HG03520 (cell line): ENCODE data around the gene MGAT4A.
"Not testable (repeated sequence)": the region's sequence is repeated elsewhere in the genome, so short reads cannot be mapped to it uniquely, and the experiment has no call there.

Experiments used
- ATAC-seq: cut with Tn5 transposase; IDR thresholded peaks from one replicate; pipeline ENCODE4 v1.9.1; 2021; ENCODE audit warnings: mild to moderate bottlenecking, moderate library complexity; ENCODE audit not compliant: unreplicated experiment

Gene MGAT4A

GRCh38 chr2:98759827-98760625, 29.1 kb upstream of the MGAT4A start:
- no peak for ATAC-seq

DNA sequence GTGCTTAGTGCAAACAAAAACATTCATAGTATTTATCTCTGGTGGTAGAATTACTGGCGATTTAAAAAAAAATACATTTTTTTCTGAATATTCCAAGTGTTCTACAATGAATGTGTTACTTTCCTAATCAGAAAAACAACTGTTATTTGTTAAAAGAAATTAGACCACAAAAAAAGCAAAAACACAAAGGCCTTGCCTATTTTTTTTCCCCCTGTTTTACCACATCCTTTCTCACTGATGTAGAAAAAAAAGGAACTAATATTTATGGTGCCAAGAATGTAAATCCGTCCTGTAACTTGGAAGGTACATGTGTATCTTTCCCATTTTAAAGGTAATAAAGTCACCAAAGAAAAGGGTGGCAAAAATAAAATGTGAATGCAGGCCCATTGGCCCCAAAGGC, 28.4 kb upstream of the MGAT4A start:
- no peak for ATAC-seq

DNA sequence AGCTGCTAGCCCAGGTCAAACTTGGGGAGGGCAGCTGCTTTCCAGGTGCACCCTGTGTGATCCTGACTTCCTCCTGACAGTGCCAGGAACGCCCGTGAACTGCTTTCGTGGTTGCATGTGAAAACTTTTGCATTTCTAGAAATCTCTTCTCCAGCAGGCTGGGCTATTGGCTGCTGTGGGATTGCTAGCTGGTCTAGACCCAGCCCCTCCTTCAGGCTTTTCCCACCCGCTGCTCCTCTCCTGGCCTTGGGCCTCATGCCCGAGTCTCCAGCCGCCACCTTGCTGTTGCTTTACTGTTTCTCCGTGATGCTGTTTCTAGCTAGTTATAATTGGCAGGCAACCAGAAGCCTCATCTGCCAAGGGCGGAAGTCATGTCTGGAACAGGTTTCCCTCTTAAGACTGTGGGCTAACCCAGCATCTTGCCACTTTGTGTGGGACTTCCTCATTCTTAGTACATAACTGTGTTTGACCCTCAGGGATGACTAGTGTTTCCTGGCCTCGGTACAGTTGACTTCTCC, 27.0 kb upstream of the MGAT4A start:
- ATAC-seq, result peak; percentile 72

DNA sequence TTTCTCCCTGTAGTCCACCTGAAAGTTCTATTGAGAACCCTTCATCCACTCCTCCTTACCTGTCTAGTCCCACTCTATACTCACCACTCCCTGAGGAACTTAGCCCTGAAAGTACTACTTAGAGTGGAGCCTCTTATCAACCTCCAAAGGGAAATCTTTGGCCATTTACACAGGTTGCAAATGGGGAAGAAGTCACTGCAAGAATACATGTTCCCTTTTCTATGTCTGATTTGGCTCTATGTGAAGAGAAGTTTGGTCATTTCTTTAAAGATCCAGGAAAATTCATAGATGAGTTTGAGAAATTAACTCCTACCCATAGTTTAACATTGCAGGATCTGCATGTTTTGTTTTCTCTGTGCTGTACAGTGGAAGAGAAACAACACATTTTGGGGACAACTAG, 22.9 kb upstream of the MGAT4A start:
- no peak for ATAC-seq

GRCh38 chr2:98752711-98753110, 21.8 kb upstream of the MGAT4A start:
- ATAC-seq, result not testable (repeated sequence)

- ATAC-seq, result no peak
Measured at GRCh38 chr2:98751748-98752147, 20.8 kb upstream of the MGAT4A start.

GRCh38 chr2:98750593-98751282, 19.8 kb upstream of the MGAT4A start:
- ATAC-seq, result no peak

DNA sequence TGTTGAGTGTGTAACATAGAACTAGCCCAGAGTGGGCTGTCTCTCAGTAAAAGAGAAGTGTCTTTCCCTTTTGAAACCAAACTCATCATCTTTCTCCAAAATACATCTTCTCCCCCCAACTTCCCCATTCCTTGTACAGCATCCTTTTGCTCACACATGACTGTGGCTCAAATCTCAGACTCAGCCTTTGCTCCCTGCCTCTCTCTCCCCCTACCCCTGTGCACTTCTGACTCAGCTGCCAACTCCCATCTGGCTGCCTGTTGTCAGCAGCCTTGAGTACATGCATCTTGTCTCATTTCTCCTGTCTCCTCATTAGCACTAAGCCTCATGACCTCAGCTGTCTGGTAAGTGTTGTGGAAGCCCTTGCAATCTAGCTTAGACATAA, 18.1 kb upstream of the MGAT4A start:
- no peak for ATAC-seq

- ATAC-seq, result no peak
Measured at GRCh38 chr2:98748292-98749065, 17.5 kb upstream of the MGAT4A start.

DNA sequence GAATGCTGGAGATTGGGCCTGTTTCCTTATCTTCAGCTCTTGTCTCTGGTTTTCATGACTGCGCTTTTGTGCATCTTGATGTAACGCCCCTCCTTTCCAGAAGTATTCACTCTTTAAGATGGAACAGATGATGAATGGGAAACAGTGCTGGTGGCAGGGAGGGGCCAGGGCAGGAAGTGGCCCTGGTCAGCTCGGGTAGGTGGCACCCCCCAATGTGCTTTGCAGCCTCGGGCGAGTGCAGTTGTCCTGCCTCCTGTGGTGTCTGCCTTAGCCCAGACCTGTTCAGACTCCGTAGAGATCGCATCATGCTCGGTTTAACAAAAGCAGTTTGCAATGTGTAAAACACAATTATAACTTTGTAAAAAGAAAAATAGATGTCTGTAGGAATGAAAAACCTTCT, 17.0 kb upstream of the MGAT4A start:
- ATAC-seq, result no peak

- no peak for ATAC-seq
Measured at GRCh38 chr2:98746426-98746825, 15.5 kb upstream of the MGAT4A start.

DNA sequence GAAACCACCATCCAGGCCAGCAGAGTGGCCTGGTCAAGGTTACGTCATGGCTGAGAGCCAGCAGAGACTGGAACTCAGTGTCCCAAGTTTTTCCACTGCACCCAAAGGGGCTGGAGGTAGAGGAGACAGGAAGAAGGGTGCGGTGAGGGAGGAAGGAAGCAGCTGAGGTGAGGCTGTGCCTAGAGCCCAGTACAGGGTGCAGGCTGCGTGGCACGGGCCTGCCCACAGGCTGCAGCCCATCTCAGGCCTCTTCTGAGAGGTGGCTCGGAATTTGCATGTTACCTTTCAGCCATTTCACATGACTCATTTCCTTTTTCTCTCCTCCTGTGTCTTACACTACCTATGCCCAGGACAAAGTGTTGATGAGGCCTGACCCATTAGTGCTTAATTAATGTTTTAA, 13.7 kb upstream of the MGAT4A start:
- no peak for ATAC-seq

- no peak for ATAC-seq
Measured at GRCh38 chr2:98743835-98744234, 12.9 kb upstream of the MGAT4A start.

DNA sequence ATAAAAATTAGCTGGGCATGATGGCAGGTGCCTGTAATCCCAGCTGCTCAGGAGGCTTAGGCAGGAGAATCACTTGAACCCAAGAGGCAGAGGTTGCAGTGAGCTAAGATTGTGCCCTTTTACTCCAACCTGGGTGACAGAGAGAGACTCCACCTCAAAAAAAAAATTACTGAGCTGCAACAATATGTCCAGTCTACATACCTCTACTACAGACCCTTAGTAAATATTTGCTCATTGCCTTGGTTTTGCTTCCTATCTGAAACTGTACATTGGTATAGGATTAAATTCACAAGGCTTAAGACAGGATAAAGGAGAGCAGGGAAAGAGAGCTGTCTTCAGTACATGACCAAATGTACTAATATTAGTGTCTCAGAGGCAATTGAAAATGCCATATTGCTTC, 8.1 kb upstream of the MGAT4A start:
- ATAC-seq, result no peak

GRCh38 chr2:98738304-98738703, 7.4 kb upstream of the MGAT4A start:
- no peak for ATAC-seq

GRCh38 chr2:98737848-98738247, 6.9 kb upstream of the MGAT4A start:
- no peak for ATAC-seq

DNA sequence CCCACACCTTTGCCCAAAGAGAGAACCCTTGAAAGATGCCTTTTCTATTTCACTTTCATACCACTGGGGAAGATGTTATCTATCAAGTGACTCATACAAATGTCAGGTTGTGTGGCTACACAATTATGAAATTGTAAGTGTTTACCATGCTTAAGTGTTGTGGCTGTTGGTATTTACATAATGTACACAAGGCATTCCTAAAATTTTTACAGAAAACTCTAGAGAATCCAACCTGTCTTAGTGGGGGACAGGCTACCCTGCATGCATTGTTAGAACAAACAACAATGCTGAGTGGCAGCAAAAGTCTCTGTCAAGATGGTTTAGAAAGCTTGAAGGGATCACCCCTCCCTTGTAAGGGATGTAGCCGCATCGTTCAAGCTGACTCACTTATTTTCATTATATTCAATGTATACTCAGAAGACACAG, 5.5 kb upstream of the MGAT4A start:
- no peak for ATAC-seq

GRCh38 chr2:98734823-98735260, 3.9 kb upstream of the MGAT4A start:
- ATAC-seq, result no peak

- ATAC-seq, result no peak
Measured at GRCh38 chr2:98734162-98734561, 3.2 kb upstream of the MGAT4A start.

- no peak for ATAC-seq
Measured at GRCh38 chr2:98732430-98733051, 1.6 kb upstream of the MGAT4A start.

- ATAC-seq, result no peak
Measured at GRCh38 chr2:98731894-98732349, 990 bp upstream of the MGAT4A start.
